Neural cell (in vitro differentiated cells): ENCODE results near the gene PRMT3.

Experiments
- EP300 ChIP-seq: fragments of 450-650 bp; conservative IDR thresholded peaks from 2 replicates; pipeline ENCODE4 v1.6.1; 2014; ENCODE audit warnings: antibody characterized with exemption, mild to moderate bottlenecking, moderate library complexity; ENCODE audit not compliant: poor library complexity, severe bottlenecking
- EZH2 ChIP-seq: fragments of 200-600, 300-800 bp; shearing (Covaris generic), sonication (generic); IDR thresholded peaks from 2 replicates; pipeline ENCODE4 v1.6.1; 2014; ENCODE audit warnings: antibody characterized with exemption, low read length, borderline replicate concordance, mild to moderate bottlenecking; ENCODE audit not compliant: insufficient read depth, poor library complexity, severe bottlenecking
- POLR2AphosphoS5 ChIP-seq: IDR thresholded peaks from 2 replicates; pipeline ENCODE4 v1.6.1; 2012
- SMC3 ChIP-seq: fragments of 450-650 bp; conservative IDR thresholded peaks from 2 replicates; pipeline ENCODE4 v1.6.1; 2014; ENCODE audit warnings: antibody characterized with exemption, mild to moderate bottlenecking, moderate library complexity; ENCODE audit not compliant: poor library complexity
- TF ChIP-seq, protein P1 (sequence below): fragments of 450-650 bp; IDR thresholded peaks from 2 replicates; pipeline ENCODE4 v1.5.1; 2014; ENCODE audit warnings: antibody characterized with exemption, mild to moderate bottlenecking, moderate library complexity; ENCODE audit not compliant: poor library complexity, severe bottlenecking

GRCh38 chr11:20451568-20451967 lies 64.1 kb downstream of the PRMT3 start:
- no peak for TF ChIP-seq SMC3
- no peak for TF ChIP-seq POLR2AphosphoS5
- TF ChIP-seq, protein P1, sequence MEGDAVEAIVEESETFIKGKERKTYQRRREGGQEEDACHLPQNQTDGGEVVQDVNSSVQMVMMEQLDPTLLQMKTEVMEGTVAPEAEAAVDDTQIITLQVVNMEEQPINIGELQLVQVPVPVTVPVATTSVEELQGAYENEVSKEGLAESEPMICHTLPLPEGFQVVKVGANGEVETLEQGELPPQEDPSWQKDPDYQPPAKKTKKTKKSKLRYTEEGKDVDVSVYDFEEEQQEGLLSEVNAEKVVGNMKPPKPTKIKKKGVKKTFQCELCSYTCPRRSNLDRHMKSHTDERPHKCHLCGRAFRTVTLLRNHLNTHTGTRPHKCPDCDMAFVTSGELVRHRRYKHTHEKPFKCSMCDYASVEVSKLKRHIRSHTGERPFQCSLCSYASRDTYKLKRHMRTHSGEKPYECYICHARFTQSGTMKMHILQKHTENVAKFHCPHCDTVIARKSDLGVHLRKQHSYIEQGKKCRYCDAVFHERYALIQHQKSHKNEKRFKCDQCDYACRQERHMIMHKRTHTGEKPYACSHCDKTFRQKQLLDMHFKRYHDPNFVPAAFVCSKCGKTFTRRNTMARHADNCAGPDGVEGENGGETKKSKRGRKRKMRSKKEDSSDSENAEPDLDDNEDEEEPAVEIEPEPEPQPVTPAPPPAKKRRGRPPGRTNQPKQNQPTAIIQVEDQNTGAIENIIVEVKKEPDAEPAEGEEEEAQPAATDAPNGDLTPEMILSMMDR: no peak
- TF ChIP-seq EZH2: no peak
- TF ChIP-seq EP300: no peak
